ENCODE measurements around the gene DPYSL5.

Gene DPYSL5

DNA sequence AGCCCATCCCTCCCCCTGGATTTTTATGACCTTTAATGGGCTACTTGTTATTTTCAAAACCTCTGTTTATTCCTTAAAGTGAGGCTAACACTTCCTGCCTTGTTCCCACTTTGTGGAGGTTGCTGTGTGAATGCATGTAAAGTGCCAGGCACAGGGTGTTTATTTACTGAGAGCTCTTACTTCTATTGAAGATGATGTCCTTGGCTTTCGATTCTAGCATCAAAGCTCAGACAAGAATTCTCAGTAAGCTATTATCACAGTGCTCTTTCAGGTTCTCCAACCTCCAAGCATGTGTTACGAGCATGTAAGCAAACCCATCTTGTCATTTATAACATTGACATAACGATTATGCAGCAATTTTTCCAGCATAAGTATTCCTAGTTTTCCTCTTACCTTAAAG is 44.2 kb downstream of the DPYSL5 start:
- ChIA-PET POLR2A (no interaction called here), CTCF (no interaction called here)
- TF ChIP-seq ZNF384 (IDR thresholded peaks at IDR 0.05) (no peak), CTBP1 (IDR thresholded peaks at IDR 0.05; ENCODE audit: borderline replicate concordance) (no peak), TARDBP (IDR thresholded peaks at IDR 0.05) (no peak), ARNT (IDR thresholded peaks at IDR 0.05) (no peak), BHLHE40 (IDR thresholded peaks at IDR 0.05; ENCODE audit: borderline replicate concordance) (no peak), L3MBTL2 (conservative IDR thresholded peaks at IDR 0.05) (no peak), HDGF (IDR thresholded peaks at IDR 0.05; ENCODE audit: borderline replicate concordance) (no peak), ELF4 (IDR thresholded peaks at IDR 0.05) (no peak), FOXA1 (IDR thresholded peaks at IDR 0.05) (no peak), FOXK2 (IDR thresholded peaks at IDR 0.05) (no peak), FOXM1 (IDR thresholded peaks at IDR 0.05; ENCODE audit: borderline replicate concordance) (no peak)
- DNase-seq (ENCODE audit: extremely low spot score): no peak

DNA sequence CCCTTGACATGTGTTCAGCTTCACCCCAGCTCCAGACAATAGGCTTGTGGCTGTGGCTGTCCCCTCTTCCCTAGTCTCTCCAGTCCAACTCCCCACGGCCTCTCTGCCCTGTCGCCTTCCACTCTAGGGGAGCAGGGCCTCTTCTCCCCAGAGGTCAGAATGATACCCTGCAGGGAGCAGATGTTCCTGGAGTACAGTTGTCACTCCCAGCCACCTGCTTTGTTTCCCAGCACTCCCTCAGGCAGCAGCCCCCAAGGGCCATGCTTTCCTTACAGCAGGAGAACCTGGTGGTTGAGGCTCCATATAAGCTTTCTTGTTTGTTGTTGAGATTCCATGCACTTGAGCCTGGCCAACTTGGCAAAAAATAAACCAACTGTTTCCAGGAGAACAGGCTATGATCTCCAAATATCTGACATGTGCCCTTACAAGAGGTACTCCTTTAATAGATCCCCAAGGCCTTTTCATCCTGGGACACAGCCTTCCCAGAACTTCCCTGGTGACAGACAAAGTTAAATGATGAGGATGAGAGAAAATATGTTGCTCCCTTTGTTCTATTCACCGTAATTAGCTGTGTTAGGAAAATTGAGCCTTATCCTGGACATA is 45.1 kb downstream of the DPYSL5 start:
- POLR2A ChIA-PET: no interaction called here
- no peak for DNase-seq (ENCODE audit: extremely low spot score)
- CTCF ChIA-PET: no interaction called here
- TF ChIP-seq FOXM1 (IDR thresholded peaks at IDR 0.05; ENCODE audit: borderline replicate concordance): no peak
- TF ChIP-seq ELF4 (IDR thresholded peaks at IDR 0.05): no peak
- TF ChIP-seq SUZ12 (IDR thresholded peaks at IDR 0.05): no peak
- no peak for TF ChIP-seq L3MBTL2 (conservative IDR thresholded peaks at IDR 0.05)

DNA sequence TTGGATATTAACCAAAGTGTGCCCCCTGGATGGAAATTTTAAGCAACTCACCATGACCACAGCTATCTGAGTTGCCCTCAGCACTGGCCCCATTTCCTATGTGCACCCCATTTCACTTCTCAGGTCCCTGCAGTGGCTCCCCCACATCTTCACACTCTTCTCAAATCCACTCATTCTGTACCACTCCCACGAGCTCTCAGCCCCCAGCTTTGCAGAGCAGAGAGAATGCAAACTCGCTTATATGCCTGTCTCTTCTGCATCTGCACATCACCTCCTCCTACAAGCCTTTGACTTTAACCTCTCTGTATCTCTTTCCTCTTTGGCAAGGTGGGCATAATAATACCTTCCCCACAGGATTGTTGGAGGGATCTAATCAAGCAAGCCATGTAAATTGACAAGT is 46.2 kb downstream of the DPYSL5 start:
- ChIA-PET CTCF (no interaction called here), POLR2A (no interaction called here)
- DNase-seq (ENCODE audit: extremely low spot score): no peak
- TF ChIP-seq CTBP1 (IDR thresholded peaks at IDR 0.05; ENCODE audit: borderline replicate concordance) (no peak), SP1 (IDR thresholded peaks at IDR 0.05) (no peak), SUZ12 (IDR thresholded peaks at IDR 0.05) (no peak), LEF1 (IDR thresholded peaks at IDR 0.05; ENCODE audit: borderline replicate concordance) (no peak), FOXK2 (IDR thresholded peaks at IDR 0.05) (no peak), BHLHE40 (IDR thresholded peaks at IDR 0.05; ENCODE audit: borderline replicate concordance) (no peak), ELF4 (IDR thresholded peaks at IDR 0.05) (no peak), TARDBP (IDR thresholded peaks at IDR 0.05) (no peak), HDGF (IDR thresholded peaks at IDR 0.05; ENCODE audit: borderline replicate concordance) (no peak), FOXA1 (IDR thresholded peaks at IDR 0.05) (no peak), L3MBTL2 (conservative IDR thresholded peaks at IDR 0.05) (no peak), FOXM1 (IDR thresholded peaks at IDR 0.05; ENCODE audit: borderline replicate concordance) (no peak), ARNT (IDR thresholded peaks at IDR 0.05) (no peak), NFRKB (IDR thresholded peaks at IDR 0.05) (no peak), ZNF384 (IDR thresholded peaks at IDR 0.05) (no peak)
- TF ChIP-seq, protein P1, sequence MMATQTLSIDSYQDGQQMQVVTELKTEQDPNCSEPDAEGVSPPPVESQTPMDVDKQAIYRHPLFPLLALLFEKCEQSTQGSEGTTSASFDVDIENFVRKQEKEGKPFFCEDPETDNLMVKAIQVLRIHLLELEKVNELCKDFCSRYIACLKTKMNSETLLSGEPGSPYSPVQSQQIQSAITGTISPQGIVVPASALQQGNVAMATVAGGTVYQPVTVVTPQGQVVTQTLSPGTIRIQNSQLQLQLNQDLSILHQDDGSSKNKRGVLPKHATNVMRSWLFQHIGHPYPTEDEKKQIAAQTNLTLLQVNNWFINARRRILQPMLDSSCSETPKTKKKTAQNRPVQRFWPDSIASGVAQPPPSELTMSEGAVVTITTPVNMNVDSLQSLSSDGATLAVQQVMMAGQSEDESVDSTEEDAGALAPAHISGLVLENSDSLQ (IDR thresholded peaks at IDR 0.05): no peak

DNA sequence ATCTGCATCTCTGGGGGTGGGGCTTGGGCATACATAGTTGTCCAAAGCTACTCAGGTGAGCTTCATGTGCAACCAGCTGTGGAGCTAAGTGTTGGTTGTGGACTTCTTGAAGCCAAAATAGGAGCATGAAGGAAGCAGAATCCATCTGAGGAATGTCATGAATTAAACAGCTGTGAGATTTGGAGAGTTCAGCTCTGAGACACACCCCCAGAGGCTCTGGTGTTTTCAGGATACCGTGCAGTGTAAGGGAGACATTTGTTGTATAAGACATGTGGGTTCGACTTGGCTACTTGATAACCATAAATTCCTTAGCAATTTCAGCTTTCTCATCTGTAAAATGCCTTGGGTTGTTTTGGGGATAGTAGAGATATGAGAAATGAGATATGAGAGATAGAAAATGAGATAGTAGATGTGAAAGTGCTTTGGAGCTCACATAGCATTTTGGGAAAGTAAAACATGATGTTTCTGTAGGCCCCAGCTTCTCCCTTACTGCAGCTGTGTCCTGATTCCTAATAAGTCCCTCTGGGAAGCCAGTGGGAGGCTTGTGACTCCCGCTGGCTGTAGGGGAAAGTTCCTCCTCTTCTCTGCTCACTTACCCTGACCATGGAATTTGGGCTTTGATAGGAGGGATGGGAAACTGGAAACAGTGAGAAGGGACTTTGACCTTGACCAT is 50.0 kb downstream of the DPYSL5 start:
- ChIA-PET POLR2A (no interaction called here), CTCF (no interaction called here)
- TF ChIP-seq ZNF384 (IDR thresholded peaks at IDR 0.05) (no peak), FOXA1 (IDR thresholded peaks at IDR 0.05) (no peak), FOXM1 (IDR thresholded peaks at IDR 0.05; ENCODE audit: borderline replicate concordance) (no peak), TARDBP (IDR thresholded peaks at IDR 0.05) (no peak), CTBP1 (IDR thresholded peaks at IDR 0.05; ENCODE audit: borderline replicate concordance) (no peak), SUZ12 (IDR thresholded peaks at IDR 0.05) (no peak), BHLHE40 (IDR thresholded peaks at IDR 0.05; ENCODE audit: borderline replicate concordance) (no peak), HDGF (IDR thresholded peaks at IDR 0.05; ENCODE audit: borderline replicate concordance) (no peak), L3MBTL2 (conservative IDR thresholded peaks at IDR 0.05) (no peak), FOXK2 (IDR thresholded peaks at IDR 0.05) (no peak)
- TF ChIP-seq, protein P1 (IDR thresholded peaks at IDR 0.05): no peak
- DNase-seq (ENCODE audit: extremely low spot score): no peak

DNA sequence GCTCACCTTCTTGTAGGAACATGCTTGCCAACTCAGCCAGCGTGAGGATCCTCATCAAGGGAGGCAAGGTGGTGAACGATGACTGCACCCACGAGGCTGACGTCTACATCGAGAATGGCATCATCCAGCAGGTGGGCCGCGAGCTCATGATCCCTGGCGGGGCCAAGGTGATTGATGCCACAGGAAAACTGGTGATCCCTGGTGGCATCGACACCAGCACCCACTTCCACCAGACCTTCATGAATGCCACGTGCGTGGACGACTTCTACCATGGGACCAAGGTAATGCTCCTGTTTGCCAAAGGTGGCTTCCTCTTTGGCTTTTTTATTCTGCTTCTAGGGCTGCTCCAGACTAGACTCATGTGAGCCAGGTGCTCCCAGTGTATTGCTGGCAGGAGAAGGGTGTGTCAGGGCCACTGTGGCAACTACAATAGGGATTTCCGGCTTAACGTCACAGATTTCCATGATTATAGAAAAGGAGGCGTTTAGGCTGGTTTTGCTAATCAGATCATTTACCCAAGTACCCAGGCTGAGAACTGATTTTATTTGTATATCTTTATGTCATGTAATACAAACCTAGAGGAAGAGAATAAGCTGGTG is 50.6 kb downstream of the DPYSL5 start:
- no peak for DNase-seq (ENCODE audit: extremely low spot score)
- POLR2A ChIA-PET: no interaction called here
- CTCF ChIA-PET: no interaction called here
- TF ChIP-seq ARNT (IDR thresholded peaks at IDR 0.05) (no peak), TARDBP (IDR thresholded peaks at IDR 0.05) (no peak), CTBP1 (IDR thresholded peaks at IDR 0.05; ENCODE audit: borderline replicate concordance) (no peak)
- TF ChIP-seq, protein P1 (IDR thresholded peaks at IDR 0.05): no peak

DNA sequence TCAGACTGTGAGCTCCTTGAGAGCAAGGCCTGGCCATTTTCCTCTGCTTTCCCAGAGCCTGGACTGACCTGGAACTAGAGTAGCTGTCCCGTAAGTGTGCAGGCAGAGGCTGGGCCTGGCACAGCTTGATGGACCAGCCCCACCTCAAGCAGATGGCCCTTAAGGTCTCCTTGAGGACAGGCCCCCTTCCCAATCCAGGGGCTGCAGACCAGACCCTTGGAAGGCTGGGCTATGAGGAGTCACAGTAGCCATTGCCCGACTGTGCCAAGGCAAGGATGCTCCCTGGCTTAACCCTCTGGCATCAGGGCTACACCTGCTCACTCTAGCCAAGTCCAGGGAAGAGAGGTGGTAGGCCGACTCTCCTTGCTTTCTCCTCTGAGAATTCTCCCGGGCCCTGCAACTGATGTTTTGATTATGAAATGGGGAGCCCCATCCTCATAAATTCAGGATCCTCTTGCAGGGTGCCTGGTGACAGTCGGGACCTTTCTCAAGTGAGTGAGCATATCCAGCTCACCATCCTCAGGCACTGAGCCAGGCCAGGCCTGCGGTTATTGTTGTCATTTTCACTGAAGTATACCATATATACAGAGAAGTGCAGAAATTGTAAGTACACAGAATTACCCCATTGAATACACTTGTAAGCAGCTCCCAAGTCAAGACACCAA is 51.7 kb downstream of the DPYSL5 start:
- ChIA-PET POLR2A (no interaction called here), CTCF (no interaction called here)
- TF ChIP-seq ZNF384 (IDR thresholded peaks at IDR 0.05): no peak
- no peak for TF ChIP-seq TARDBP (IDR thresholded peaks at IDR 0.05)
- TF ChIP-seq CTBP1 (IDR thresholded peaks at IDR 0.05; ENCODE audit: borderline replicate concordance): no peak
- TF ChIP-seq, protein P1 (IDR thresholded peaks at IDR 0.05): no peak
- TF ChIP-seq SP1 (IDR thresholded peaks at IDR 0.05): no peak
- TF ChIP-seq BHLHE40 (IDR thresholded peaks at IDR 0.05; ENCODE audit: borderline replicate concordance): no peak
- no peak for TF ChIP-seq FOXM1 (IDR thresholded peaks at IDR 0.05; ENCODE audit: borderline replicate concordance)
- no peak for TF ChIP-seq L3MBTL2 (conservative IDR thresholded peaks at IDR 0.05)
- no peak for TF ChIP-seq FOXK2 (IDR thresholded peaks at IDR 0.05)
- TF ChIP-seq ARNT (IDR thresholded peaks at IDR 0.05): no peak
- TF ChIP-seq FOXA1 (IDR thresholded peaks at IDR 0.05): no peak
- no peak for TF ChIP-seq LEF1 (IDR thresholded peaks at IDR 0.05; ENCODE audit: borderline replicate concordance)
- TF ChIP-seq SUZ12 (IDR thresholded peaks at IDR 0.05): no peak
- TF ChIP-seq ELF4 (IDR thresholded peaks at IDR 0.05): no peak
- DNase-seq (ENCODE audit: extremely low spot score): no peak

All from HEK293T (cell line).